ENCODE measurements around the gene UGP2.

DNA sequence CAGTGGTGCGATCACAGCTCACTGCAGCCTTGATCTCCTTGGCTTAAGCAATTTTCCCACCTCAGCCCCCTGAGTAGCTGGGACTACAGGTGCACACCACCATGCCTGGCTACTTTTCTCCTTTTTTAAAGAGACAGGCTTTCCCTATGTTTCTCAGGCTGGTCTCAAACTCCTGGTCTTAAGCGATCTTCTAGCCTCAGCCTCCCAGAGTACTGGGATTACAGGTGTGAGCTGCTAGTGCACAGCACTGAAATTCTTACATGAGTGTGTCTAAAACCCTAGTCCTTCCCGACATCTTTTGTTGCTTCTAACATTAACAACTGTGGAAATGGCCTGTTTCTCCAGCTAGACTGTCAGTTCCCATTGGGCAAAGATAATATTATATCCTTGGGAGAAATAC, 2.9 kb downstream of the UGP2 start:
- TF ChIP-seq ZSCAN20 (CRISPR knock-in tag; IDR thresholded peaks at IDR 0.05) (no peak), POLR2A (IDR thresholded peaks at IDR 0.05; ENCODE audit: low read length) (no peak)
